Measurements from ENCODE around the gene LIG3. TPM values are rescaled to one million over a fixed set of nuclear protein-coding genes. Genes with fewer than 3 reads are reported as not detected.

LIG3 gene
- total RNA-seq, 1 experiment from 2014 or later = 56.4 TPM

Other genes with a start within 250 kb of the LIG3 start
- gene CCT6B, start 19.1 kb upstream of the LIG3 start, total RNA-seq (2021; ENCODE audit: unreplicated experiment) = 1.5 TPM
- gene ZNF830, start 19.0 kb upstream of the LIG3 start, total RNA-seq (2021; ENCODE audit: unreplicated experiment) = 17.5 TPM
- 38.4 TPM for gene RFFL, start 83.2 kb downstream of the LIG3 start, total RNA-seq (2021; ENCODE audit: unreplicated experiment)
- gene RAD51D, start 139.3 kb downstream of the LIG3 start, total RNA-seq (2021; ENCODE audit: unreplicated experiment) = 25.9 TPM
- not detected for gene FNDC8, start 141.1 kb downstream of the LIG3 start, total RNA-seq (2021; ENCODE audit: unreplicated experiment)
- gene NLE1, start 161.8 kb downstream of the LIG3 start, total RNA-seq (2021; ENCODE audit: unreplicated experiment) = 35.5 TPM
- gene UNC45B, start 167.3 kb downstream of the LIG3 start, total RNA-seq (2021; ENCODE audit: unreplicated experiment) = not detected
- gene SLC35G3, start 213.9 kb downstream of the LIG3 start, total RNA-seq (2021; ENCODE audit: unreplicated experiment) = not detected

Measured in Panc1 (cell line).